Stimulated activated CD8-positive, alpha-beta memory T cell treated with anti-CD3 and anti-CD28 coated beads, Interleukin-4, amount 100 ng/mL, for 1 hour (primary cell): ENCODE results near the gene KRT6A.

Experiments used
- DNase-seq, 2 donors: peaks; one replicate each; pipeline ENCODE4 v3.0.0-alpha.2; 2020; ENCODE audit warnings: low read depth in 2 of 2, low spot score in 1 of 2

The KRT6A gene

DNA sequence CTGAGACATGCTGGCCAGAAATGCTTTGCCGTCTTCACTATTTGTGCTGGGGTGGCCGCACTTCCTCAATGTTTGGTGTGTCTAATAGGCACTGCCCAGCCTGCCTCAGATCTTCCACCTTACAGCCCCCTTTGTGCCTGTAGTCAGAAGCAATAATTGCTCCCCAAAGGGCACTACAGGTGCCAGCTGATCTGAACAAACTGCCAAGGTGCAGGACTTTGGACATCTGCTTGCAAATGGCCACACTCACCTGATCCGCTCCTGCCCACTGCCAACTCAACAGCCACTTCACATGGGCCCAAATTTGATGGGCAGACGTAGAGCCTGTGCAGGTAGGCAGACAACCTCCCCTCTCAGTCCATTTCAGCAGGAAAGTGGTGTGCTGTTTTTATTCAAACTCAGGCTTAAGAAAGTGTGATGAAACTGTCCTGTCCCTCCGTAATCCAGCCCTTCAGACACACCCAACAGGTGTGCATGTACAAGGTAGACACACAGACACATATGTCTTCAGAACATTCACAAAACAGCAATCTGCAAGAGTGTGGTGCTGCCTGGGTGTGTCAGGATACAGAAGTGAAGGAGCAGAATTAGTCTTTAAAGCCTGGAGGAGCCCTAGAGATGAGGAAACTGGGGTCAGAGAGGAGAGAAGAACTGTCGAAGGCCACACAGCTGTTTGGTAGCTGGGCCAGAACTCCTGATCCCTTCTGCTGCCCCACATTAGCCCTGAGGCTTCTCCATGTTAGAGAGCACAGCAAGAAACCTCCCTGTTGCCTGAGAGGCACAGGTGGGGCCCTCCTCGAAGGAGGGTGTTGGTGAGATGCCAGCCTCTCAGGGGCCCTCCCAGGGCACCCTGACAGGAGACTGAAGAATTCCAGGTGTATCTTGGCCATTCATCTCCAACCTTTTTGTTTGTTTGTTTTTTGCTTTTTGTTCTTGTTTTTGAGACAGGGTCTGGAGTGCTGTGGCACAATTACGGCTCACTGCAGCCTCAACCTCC, 54.5 kb downstream of the KRT6A start:
- no peak for DNase-seq

- DNase-seq = no peak
Measured at GRCh38 chr12:52437508-52437907, 55.5 kb downstream of the KRT6A start.
